GM19438 (cell line): ENCODE data around the gene GTF2H3.

Source experiments
- ATAC-seq: cut with Tn5 transposase; IDR thresholded peaks from one replicate; pipeline ENCODE4 v1.9.1; 2021; ENCODE audit warnings: low read depth; ENCODE audit not compliant: unreplicated experiment

GTF2H3 gene

DNA sequence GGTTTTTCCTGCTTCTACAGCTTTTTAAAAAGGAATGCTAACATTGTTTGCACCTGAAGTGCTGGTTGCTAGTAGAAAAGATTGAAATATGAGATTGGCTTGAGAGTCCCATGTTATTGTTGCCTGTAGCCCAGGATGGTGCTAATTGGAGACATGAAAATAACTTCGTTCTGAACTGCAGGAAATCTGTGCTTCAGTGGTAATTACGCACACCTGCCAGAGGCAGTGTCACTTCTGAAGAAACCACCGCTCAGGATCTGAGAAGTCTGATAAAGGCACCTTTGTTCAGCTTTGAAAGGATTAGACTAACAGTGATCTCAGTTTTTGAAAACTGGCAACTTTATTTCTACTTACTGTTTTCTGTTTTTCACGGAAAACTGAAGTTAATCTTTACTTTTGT is 63.0 kb downstream of the GTF2H3 start:
- no peak for ATAC-seq

DNA sequence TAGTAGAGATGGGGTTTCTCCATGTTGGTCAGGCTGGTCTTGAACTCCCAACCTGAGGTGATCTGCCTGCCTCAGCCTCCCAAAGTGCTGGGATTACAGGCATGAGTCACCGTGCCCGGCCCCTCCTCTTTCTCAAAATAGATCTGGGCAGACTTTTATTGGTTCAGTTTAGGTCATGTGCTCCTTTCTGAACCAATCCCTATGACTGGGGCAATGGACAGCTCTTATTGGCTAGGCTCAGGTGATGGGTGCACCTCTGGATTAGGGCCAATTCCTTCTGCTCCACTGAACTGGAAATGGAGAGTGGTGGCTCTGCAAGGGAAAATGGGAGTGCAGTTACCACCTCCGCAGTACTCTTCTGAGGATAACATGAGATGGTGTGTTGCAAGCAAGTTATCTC is 72.3 kb downstream of the GTF2H3 start:
- ATAC-seq: no peak

DNA sequence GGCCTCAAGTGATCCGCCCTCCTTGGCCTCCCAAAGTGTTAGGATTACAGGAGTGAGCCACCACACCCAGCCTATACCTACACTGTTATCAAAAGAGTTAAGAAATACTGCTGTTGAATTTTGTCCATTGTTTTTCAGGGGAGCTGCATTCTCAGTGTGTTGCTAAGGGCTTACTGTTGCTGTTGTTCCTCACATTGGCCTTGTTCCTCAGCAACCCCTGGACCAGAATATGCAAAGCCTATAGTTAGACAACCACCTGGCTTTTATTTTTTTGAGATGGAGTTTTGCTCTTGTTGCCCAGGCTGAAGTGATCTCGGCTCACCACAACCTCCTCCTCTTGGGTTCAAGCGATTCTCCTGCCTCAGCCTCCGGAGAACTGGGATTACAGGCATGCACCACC is 73.8 kb downstream of the GTF2H3 start:
- no peak for ATAC-seq
